HG03575 (cell line): Measurements from ENCODE around the gene SPAG9.

Source experiments
- ATAC-seq: cut with Tn5 transposase; IDR thresholded peaks from one replicate; pipeline ENCODE4 v1.9.1; 2021; ENCODE audit not compliant: unreplicated experiment, insufficient number of reproducible peaks, low FRiP score; ENCODE audit errors: extremely low read depth

SPAG9 gene

DNA sequence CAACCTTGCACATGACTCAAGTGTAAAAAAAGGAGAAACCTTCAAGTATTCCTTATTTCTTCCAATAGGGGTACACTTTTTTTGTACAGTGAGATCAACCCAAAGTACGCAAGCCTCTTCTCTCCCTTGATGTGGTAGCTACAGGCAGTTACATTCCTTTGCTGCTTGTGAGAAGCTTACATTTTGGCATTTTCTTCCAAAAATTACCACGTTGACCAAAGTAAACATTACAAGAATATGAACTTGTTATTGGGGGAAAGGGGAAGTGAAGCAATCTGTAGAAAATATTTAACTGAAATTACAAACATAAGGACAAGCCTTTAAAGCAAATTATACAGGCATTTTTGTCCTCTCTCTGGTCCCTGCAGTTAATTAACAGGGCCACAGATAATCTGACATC lies 157.5 kb downstream of the SPAG9 start:
- no peak for ATAC-seq

DNA sequence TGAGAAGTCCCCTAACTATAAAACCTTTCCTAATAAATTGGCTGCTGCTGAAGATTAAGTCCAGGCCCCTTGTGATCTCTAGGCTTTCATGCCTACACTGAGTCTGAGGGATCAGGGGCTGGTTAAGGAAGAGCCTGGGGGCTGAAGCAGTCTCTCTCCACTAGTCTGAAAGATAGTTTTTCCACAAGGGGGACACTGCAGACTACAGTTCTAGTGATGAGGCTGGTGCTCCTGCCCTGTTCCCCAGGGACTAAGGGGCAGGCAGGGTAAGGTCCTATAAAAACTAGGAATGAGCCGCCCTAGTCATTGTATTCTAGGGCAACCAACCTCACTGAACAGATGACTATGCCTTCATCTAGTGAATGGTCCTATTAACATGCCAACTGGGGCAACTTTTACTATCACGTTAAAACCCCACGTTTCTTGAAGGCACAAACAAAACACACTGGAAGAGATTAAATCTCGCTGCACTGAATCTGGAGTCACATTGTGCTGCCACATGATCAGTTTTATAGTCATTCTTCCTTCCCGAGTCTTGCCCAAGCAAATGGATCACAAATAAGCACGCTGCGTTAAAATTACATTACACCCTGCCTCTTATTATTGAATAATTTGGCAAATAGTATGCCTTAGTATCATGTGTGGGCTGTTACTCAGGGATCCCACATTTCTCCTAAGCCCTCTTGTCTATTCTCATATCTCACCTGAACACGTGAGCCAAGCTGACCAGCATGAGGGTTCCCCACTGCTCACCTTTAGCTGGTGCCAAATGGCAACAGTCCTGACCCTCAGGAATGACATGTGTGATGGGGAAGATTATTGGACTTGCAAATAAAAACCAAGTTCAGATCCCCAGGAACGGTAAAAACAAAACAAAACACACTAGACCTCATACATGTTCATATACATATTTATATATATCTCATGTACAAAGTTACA lies 159.1 kb downstream of the SPAG9 start:
- no peak for ATAC-seq

DNA sequence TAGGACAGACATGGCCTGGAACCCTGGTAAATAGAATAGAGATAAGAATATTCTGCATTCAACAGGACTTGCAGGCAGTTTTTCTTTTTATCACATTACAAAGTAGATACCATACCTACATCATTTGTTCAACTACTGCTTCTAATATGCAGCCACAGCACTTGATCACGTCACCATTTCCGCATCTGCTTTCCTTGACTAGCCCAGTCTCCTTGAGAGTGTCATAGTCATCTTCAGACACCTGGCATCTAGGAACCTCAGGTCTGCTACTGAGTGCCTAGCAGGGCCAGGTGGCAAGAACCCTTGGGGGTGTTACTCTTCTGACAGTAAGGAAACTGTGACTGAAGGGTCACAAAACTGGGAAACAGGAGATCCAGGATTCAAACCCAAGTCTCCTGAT lies 161.3 kb downstream of the SPAG9 start:
- ATAC-seq: no peak

DNA sequence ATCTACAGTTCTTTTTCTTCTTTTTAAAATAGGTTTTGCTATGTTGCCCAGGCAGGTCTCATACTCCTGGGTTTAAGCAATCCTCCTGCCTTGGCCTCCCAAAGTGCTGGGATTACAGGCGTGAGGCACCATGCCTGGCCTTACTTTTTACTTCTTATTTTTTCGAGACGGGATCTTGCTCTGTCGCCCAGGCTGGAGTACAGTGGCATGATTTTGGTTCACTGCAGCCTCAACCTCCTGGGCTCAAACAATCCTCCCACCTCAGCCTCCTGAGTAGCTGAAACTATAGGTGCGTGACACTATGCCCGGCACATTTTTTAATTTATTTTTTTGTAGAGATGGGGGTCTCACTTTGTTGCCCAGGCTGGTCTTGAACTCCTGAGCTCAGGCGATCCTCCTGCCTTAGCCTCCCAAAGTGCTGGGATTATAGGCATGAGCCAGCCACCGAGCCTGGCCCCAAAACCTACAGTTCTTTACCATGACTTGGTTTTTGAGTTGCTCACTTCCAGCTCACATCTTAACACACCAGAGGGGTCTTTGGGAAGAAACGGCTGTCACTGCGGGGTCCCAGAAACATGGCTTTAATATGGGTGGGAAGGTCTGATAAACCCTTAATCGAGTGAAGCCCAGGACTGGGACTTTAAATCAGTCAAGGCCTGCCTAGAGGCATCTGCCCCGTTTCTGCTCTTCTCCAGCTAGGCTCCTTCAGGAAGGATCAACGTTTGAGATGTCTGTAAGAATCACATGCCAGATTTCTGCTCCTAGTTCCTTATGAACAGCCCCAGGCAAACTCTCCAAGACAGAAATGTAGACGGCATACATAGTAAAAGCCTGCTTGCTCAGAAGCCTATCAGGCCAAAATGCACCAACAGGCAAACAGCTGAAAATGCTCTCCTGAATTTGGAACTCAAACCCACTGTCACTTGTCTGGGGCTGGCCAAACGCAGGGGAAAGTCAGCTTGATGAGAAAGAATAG lies 162.8 kb downstream of the SPAG9 start:
- ATAC-seq: no peak

DNA sequence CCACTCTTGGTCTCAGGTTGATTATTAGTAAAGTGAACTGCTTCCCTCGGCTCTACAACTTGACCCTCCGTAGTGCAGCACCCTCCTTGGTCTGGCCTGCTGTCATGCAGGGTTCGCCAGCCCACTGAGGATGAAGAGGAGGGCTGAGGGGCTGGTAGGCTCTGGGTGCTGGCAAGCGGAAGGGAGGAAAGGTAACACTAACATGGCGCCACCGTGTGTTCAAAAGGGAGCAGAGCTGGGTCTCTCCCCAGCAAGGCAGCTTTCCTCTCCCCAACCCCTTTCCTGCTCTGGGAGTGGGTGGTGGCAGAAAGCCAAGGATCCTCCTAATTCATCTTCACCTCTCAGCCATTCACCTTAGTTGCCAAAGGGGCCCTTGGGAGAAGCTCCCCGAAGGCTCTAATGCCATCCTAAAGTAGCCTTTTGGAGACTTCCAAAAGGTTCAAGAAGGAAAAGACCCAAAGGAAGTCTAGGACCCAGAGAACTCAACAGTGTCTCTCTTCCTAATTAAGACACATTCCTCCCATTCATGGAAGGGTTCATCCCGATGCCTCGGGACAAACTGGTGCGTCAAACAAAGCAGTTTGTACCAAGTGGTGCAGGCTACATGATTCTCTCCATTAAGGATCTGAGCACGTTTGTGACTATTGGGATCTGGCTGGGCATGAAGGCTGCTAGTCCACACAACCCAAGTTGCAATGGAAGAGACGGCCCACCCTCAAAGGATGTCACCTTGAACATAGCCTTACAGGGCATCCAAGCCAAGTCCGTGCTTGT lies 163.7 kb downstream of the SPAG9 start:
- no peak for ATAC-seq

DNA sequence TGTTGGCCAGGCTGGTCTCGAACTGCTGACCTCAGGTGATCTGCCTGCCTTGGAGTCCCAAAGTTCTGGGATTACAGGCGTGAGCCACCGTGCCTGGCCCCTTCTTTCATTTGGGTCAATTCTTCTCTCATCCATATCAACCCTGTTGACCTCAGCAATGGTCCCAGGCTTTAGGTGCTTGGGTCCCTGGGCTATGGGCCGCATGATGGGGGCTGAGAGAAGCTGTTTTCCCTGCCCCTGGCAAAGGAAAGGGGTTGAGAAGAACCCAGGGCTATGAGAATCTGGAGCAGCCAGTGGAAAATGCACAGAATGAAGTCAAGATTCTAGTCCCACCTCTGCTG lies 164.3 kb downstream of the SPAG9 start:
- ATAC-seq: no peak

DNA sequence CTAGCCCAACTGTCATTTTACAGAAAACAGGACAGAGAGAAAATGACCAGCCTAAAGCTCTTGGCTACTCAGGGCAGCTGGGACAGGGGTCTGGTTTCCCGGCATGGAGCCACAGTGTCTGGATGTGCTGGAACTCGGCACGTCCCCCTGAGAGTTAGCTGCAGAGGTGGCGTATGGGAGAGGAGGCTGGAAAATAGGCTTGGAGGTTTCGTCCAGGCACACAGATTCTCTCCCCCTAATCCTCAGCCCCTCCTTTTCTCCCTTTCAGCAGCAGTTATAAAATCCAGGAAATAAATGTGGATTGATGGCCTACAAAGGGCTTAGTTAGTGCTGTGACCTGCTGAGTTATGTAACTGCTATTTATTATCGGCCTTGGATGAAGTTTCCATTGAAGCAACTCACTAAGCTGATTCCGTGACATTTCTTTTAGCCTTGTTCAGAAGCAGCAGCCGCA lies 165.0 kb downstream of the SPAG9 start:
- ATAC-seq: no peak

DNA sequence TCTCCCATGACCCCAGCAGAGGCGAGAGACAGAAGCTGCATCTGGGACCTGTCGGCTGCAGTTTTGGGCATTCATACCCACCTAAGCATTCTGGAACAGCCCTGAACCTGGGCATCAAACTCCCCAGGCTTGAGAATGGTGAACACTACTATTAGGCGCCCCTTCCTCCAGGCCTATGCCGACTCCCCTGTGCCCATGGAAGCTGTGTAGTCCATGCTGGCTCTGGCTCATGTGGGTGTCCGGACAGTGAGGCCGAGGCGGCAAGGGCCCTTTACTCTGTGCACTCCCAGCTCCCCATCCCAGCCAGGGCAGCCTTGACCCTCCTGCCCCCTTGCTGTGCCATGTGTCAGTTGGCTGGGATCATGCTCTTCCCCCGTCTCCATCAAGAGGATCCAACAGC lies 165.5 kb downstream of the SPAG9 start:
- ATAC-seq: no peak

DNA sequence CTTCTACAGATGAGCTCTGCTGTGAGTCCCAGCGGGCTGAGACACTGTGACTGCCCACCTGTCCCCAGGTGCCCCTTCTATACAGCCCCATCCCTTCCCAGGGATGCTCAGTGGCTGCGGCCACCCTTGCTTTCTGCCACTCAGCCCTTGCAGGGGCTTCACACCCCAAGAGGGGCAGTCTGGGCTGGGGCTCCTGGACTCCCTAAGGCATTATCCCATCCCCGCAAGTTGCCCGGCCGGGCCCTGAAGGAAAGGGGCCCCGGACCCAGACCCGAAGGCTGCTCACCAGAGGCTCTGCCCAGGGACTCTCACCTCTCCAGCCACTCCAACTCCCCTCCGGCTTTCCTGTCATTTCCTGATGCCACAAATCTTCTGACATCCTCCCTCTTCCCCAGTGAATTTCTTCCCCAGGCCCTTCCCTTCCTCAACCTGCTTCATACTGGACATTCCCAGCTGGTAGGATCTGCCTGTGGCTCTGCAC lies 166.0 kb downstream of the SPAG9 start:
- no peak for ATAC-seq

DNA sequence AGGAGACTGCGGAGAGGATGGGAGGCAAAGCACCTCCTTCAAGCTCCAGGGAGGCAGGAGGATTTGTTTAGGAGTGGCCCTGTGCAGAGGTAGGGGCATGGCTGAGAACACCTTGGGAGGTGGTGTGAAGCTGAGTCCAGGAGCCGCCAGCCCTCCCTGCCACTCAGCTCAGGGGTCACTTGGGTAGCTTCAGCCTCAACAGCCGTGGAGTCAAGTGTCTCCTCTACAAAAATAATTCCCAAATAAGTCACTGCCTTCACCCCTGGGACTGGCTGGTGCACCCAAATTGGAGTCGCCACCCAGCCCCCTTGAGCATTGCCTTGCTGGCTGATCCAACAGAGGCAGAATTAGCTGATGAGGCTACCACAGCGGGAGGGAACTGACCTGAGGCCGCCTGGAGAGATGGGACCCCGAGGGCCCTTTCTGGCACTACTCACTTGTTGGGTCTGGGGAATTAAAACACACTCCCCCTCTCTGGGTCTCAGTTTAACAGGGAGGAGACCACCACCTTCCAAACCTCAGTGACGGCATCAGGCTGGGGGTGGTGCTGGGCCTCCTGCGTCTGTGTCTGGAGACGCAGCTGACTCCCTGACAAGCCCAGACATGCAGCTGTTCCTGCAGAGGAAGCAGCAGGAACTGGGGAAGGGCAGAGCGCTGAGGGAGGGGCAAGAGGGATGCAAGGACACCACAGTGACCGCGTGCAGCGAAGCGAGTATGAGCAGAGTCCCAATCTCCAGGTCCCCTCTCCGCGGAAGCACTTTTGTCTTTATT lies 166.7 kb downstream of the SPAG9 start:
- ATAC-seq: no peak

DNA sequence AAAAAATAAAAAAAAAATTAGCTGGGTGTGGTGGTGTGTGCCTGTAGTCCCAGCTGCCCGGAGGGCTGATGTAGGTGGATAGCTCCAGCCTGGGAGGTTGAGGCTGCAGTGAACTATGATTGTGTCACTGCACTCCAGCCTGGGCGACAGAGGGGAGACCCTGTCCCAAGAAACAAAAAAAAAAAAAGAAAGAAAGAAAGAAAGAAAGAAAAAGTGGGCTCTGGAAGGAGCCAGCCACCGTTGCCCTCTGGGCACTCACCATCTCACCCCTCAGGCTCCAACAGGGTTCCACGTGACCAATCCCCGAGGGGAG lies 167.2 kb downstream of the SPAG9 start:
- no peak for ATAC-seq

DNA sequence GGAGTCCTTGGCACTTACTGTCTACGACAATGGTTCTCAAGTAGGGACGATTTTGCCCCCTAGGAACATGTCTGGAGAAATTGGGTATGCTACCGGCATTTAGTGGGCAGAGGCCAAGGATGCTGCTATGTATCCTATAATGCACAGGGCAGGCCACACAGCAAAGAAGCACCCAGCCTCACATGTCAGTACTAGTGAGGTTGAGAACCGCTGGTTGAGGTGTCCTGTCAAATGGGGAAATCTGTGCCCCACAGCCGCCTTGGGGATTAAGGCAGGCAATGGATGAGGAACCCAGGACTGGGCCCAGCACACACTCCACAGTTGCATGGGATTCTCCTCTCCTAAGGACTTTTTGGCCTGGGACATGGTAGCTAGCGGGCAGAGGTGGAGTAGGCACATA lies 167.8 kb downstream of the SPAG9 start:
- ATAC-seq: no peak

DNA sequence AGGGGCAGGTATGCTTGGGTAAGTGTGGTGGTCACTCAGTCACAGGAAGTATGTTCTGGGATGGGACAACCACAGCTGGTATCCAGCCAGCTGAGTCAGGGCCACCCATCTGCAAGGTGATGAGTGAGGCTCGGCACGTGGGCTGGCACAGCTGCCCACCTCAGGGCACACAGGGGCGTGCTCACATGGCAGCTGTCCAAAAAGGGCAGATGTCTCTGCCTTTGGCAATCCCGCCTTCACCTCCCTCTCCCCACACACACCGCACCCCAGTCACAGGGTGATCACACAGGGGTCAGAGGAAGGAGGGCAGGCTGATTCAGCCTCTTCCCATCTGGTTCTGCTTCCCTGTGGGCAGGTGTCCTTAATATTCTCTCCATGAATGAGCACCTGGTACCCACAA lies 168.7 kb downstream of the SPAG9 start:
- no peak for ATAC-seq

DNA sequence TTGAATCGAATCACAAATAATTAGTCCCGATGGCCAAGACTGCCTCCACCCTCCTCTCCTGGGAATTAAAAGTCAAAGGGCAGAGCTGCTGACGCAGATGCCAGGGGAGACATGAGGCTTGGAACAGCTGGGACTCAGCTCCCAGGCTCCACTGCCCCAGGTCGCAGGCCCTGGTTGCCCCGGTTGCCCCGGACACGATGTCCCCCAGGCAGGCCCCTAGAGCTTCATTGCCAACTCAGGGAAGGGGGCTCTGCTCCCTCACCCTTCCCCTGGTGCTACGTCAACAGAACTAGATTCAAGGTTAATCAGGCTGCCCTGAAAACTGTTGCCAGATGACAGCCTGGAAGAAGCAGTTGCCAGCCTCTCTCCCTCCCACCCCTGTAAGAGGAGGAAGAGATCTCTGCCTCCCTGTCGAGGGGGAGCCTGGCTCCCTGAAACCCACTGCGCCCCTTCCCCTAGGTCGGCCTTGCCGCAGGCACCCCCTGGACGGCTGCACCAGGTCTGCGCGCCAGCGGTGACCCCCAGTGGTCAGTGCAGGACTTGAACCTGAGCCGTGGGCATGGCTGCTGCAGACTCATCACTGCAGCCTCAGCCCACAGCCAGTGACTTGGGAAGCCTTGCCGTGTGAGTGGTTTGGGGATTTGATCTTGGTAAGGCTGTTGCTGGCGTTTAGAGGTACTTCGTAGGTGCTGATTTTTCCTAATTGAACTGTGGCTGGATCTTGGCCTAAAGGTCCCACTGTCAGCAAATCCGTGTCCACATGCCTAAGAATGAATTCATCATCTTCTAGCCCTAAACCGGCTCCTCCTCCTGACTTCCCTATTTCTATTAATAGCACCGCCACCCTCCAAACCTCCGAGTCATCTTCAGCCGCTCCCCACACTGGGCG lies 170.4 kb downstream of the SPAG9 start:
- peak; percentile 48 for ATAC-seq

DNA sequence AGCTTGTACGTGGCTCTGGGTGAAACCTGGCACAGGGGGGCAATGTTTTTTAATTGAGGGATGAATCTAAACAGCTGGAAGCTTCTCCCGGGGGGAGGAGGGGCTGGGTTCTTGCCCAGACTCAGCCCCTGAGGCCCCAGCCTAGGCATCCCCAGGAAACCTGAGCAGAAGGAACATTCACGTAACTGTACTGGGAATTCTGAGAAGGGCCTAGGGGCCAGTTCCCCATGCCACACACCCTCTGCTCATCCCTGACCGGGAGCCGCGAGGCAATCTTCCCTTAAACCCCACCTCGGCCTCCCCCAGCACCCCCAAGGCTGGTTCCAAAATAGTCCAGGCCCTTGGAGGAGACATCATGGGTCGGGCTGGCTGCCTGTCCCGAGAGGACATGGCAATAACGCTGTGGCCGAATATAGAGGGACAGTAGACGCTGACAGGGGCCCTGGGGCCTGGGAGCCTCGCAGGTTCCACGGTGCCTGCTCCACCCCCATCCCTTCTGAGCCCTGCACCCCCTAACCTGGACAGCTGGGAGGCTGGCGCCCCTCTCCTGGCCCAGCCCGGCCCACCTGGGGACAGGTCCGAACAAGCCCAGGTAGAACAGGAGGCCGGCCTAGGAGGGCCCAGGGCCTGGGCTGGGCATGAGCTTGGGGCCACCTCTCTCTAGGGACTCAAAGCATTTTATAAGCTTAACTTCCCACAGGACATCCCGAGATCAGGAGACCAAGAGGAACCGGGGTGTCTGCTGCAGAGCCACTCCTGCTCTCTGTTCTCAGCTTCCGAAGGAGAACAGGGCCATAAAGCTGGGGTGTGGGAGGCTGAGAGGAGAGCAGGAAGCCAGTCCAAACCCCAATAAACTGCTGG lies 171.3 kb downstream of the SPAG9 start:
- ATAC-seq: no peak

DNA sequence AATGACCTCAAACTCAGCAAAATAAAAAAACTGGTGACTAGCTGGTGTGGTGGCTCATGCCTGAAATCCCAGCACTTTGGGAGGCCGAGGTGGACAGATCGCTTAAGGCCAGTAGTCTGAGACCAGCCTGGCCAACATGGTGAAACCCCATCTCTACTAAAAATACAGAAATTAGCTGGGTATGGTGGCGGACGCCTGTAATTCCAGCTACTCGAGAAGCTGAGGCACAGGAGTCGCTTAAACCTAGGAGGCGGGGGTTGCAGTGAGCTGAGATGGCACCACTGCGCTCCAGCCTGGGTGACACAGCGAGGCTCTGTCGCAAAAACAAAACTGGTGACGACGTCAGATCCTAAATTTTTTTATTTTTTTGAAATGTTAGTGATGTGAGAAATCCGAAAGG lies 172.0 kb downstream of the SPAG9 start:
- no peak for ATAC-seq
